Mesenchymal stem cell (in vitro differentiated cells and primary cell): ENCODE measurements around the gene POLA1.

Experiments used
- DNase-seq: peaks from one replicate; pipeline ENCODE4 v3.0.0-alpha.2; 2013
- H2AFZ ChIP-seq: one replicate; pipeline ENCODE4 v1.6.1; 2013; ENCODE audit warnings: low read depth, mild to moderate bottlenecking, control low read depth, inconsistent platforms, low read length, moderate library complexity
- H2AK5ac ChIP-seq: 2 replicates; pipeline ENCODE4 v1.6.1; 2013; ENCODE audit warnings: low read length, moderate library complexity, mild to moderate bottlenecking, inconsistent platforms; ENCODE audit not compliant: severe bottlenecking
- H2BK120ac ChIP-seq: one replicate; pipeline ENCODE4 v1.6.1; 2013; ENCODE audit warnings: low read depth, mild to moderate bottlenecking, inconsistent platforms, low read length, moderate library complexity
- H2BK12ac ChIP-seq, 2 experiments: one replicate each; pipeline ENCODE4 v1.6.1; 2013; ENCODE audit warnings: inconsistent platforms in 2 of 2, low read length in 2 of 2, mild to moderate bottlenecking in 2 of 2, moderate library complexity in 2 of 2, control low read depth in 1 of 2
- H2BK15ac ChIP-seq: one replicate; pipeline ENCODE4 v1.6.1; 2013; ENCODE audit warnings: mild to moderate bottlenecking, low read depth, inconsistent platforms; ENCODE audit not compliant: poor library complexity, severe bottlenecking
- H2BK5ac ChIP-seq: 2 replicates; pipeline ENCODE4 v1.6.1; 2013; ENCODE audit warnings: low read depth, mild to moderate bottlenecking, low read length, control low read depth, inconsistent platforms; ENCODE audit not compliant: poor library complexity, severe bottlenecking
- H3K14ac ChIP-seq, 2 experiments: one replicate each; pipeline ENCODE4 v1.6.1; 2013; ENCODE audit warnings: inconsistent platforms in 2 of 2, low read length in 2 of 2, control low read depth in 1 of 2, mild to moderate bottlenecking in 1 of 2, moderate library complexity in 1 of 2
- H3K18ac ChIP-seq, 2 experiments: one replicate each; pipeline ENCODE4 v1.6.1; 2013; ENCODE audit warnings: inconsistent platforms in 2 of 2, low read length in 2 of 2, control low read depth in 1 of 2, low read depth in 1 of 2, mild to moderate bottlenecking in 1 of 2
- H3K23ac ChIP-seq, 2 experiments: one replicate each; pipeline ENCODE4 v1.6.1; 2013; ENCODE audit warnings: inconsistent platforms in 2 of 2, low read length in 2 of 2, mild to moderate bottlenecking in 2 of 2, moderate library complexity in 2 of 2, control low read depth in 1 of 2
- H3K27ac ChIP-seq: 2 replicates; pipeline ENCODE4 v1.5.1; 2013; ENCODE audit warnings: mild to moderate bottlenecking, moderate library complexity, low read length, control low read depth, inconsistent platforms; ENCODE audit not compliant: poor library complexity, severe bottlenecking
- H3K27me3 ChIP-seq, 2 experiments: 2 replicates each; pipeline versions ENCODE4 v1.6.1 to v1.7.0; 2013; ENCODE audit warnings: low read length in 2 of 2, mild to moderate bottlenecking in 2 of 2, moderate library complexity in 2 of 2, control low read depth in 1 of 2, inconsistent platforms in 1 of 2; ENCODE audit not compliant: control insufficient read depth in 1 of 2, insufficient read depth in 1 of 2
- H3K36me3 ChIP-seq, 2 experiments: 2 replicates each; pipeline versions ENCODE4 v1.6.1 to v1.7.0; 2013; ENCODE audit warnings: low read length in 2 of 2, control low read depth in 1 of 2, inconsistent platforms in 1 of 2, low read depth in 1 of 2, mild to moderate bottlenecking in 1 of 2; ENCODE audit not compliant: insufficient read depth in 2 of 2, control insufficient read depth in 1 of 2
- H3K4ac ChIP-seq, 2 experiments: one replicate each; pipeline ENCODE4 v1.6.1; 2013; ENCODE audit warnings: inconsistent platforms in 2 of 2, low read length in 2 of 2, mild to moderate bottlenecking in 2 of 2, moderate library complexity in 2 of 2, control low read depth in 1 of 2, low read depth in 1 of 2
- H3K4me1 ChIP-seq: 2 replicates; pipeline ENCODE4 v1.6.1; 2013; ENCODE audit warnings: low read depth, low read length, control low read depth; ENCODE audit not compliant: control insufficient read depth, insufficient read depth
- H3K4me2 ChIP-seq: 2 replicates; pipeline ENCODE4 v1.6.1; 2013; ENCODE audit warnings: low read length, mild to moderate bottlenecking, inconsistent platforms; ENCODE audit not compliant: poor library complexity, severe bottlenecking
- H3K4me3 ChIP-seq, 2 experiments: 2 replicates each; pipeline versions ENCODE4 v1.5.1 to v1.7.0; 2013; ENCODE audit warnings: low read length in 2 of 2, mild to moderate bottlenecking in 2 of 2, control low read depth in 1 of 2, low read depth in 1 of 2; ENCODE audit not compliant: insufficient read depth in 1 of 2
- H3K79me1 ChIP-seq: replicated peaks from 2 replicates; pipeline ENCODE4 v1.6.1; 2013; ENCODE audit warnings: mild to moderate bottlenecking, control low read depth, low read length, inconsistent platforms; ENCODE audit not compliant: poor library complexity, severe bottlenecking
- H3K9ac ChIP-seq: 2 replicates; pipeline ENCODE4 v1.7.0; 2013; ENCODE audit warnings: mild to moderate bottlenecking, low read length, moderate library complexity
- H3K9me3 ChIP-seq: 2 replicates; pipeline ENCODE4 v1.7.0; 2013; ENCODE audit warnings: mild to moderate bottlenecking, low read length; ENCODE audit not compliant: control insufficient read depth
- H4K8ac ChIP-seq: one replicate; pipeline ENCODE4 v1.6.1; 2013; ENCODE audit warnings: inconsistent platforms, mild to moderate bottlenecking, low read length, moderate library complexity
- H4K91ac ChIP-seq: one replicate; pipeline ENCODE4 v1.6.1; 2013; ENCODE audit warnings: mild to moderate bottlenecking, low read length, inconsistent platforms
- WGBS: methylation state at CpG from one replicate; pipeline ENCODE4 v1.1.7; 2013; ENCODE audit warnings: mixed read lengths; 5-methylcytosine and 5-hydroxymethylcytosine counted together

Gene POLA1

GRCh38 chrX:24879679-24880078, 186.0 kb downstream of the POLA1 start:
- DNase-seq = no peak
- 100% methylated on average over 2 of the region's 2 CpGs for WGBS
- no peak overlapping the region for H2BK5ac ChIP-seq

DNA sequence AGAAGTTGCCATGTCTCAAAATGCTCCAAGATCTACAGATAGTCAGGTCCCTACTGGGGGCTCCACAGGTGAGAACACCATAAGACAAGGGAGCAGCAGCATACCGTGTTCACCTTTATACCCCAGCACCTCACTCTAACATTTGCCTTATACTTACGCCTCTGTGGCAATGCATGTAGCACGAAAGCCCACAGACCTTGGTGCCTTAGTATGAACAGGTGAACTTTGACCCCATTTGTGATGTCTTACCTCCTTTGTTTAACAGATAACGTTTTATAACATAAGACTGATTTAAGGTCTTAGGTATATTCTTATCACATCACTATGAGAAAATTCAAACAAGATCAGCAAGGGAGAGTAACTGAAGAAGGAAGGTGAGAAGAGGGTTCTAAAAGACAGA, 193.2 kb downstream of the POLA1 start:
- Histone ChIP-seq H3K23ac (no peak overlapping the region), H3K36me3 (no peaks in the 10 kb centered on the region), H4K8ac (no peak overlapping the region), H3K27ac (no peak overlapping the region), H2BK12ac (no peak overlapping the region), H2BK120ac (no peak overlapping the region), H3K14ac (no peak overlapping the region), H3K27me3 (no peaks in the 10 kb centered on the region), H3K4ac (no peak overlapping the region), H2BK5ac (no peak overlapping the region), H3K79me1 (no peaks in the 10 kb centered on the region), H3K4me1 (no peaks in the 10 kb centered on the region), H3K9me3 (no peaks in the 10 kb centered on the region), H3K9ac (no peak overlapping the region), H2AK5ac (no peak overlapping the region), H3K4me2 (no peak overlapping the region), H2BK15ac (no peak overlapping the region), H3K4me3 (no peak overlapping the region), H3K18ac (no peak overlapping the region), H4K91ac (no peak overlapping the region), H2AFZ (no peak overlapping the region)
- no peak for DNase-seq
- WGBS = 92% methylated on average over 3 of the region's 4 CpGs

More at GRCh38 chrX:24879679-24880078, 186.0 kb downstream of the POLA1 start:
- Histone ChIP-seq H3K27ac (no peak overlapping the region), H2AFZ (no peak overlapping the region), H3K9ac (no peak overlapping the region), H3K23ac (no peak overlapping the region), H3K4ac (no peak overlapping the region), H4K8ac (no peak overlapping the region), H3K27me3 (no peaks in the 10 kb centered on the region), H2BK120ac (no peak overlapping the region), H2BK12ac (no peak overlapping the region), H3K4me1 (no peaks in the 10 kb centered on the region), H3K14ac (no peak overlapping the region), H3K79me1 (no peaks in the 10 kb centered on the region), H3K18ac (no peak overlapping the region), H3K9me3 (no peaks in the 10 kb centered on the region), H2BK15ac (no peak overlapping the region), H3K36me3 (no peaks in the 10 kb centered on the region), H3K4me3 (no peak overlapping the region), H2AK5ac (no peak overlapping the region), H3K4me2 (no peak overlapping the region), H4K91ac (no peak overlapping the region)

DNA sequence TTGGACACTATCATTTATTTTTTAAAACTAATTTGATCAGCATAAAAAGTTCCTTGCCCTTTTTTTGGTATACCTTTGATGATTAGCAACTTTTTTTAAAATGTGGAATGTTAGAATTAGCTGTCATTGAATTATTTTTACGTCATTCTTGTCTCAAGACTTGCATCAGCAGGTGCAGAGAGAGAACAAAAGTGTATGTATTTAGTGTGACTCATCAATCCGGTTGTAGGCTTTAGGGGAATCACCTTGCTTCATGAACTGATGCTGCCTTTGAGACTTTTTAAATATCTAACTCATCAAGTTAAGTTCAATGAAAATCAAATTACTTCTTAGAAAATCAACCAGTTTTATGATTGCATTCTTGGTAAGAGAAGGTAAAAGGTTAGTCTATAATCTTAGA, 197.0 kb downstream of the POLA1 start:
- no peak overlapping the region for H2BK12ac ChIP-seq
- H3K36me3 ChIP-seq = no peaks in the 10 kb centered on the region
- 100% methylated on average over 1 of the region's 2 CpGs for WGBS
- no peak overlapping the region for H3K27ac ChIP-seq
- H2BK5ac ChIP-seq = no peak overlapping the region
- no peak overlapping the region for H3K4ac ChIP-seq
- no peaks in the 10 kb centered on the region for H3K27me3 ChIP-seq
- H3K4me2 ChIP-seq = no peak overlapping the region
- H2AFZ ChIP-seq = no peak overlapping the region
- no peak overlapping the region for H4K91ac ChIP-seq
- no peak overlapping the region for H3K9ac ChIP-seq
- H2BK15ac ChIP-seq = no peak overlapping the region
- no peak overlapping the region for H2AK5ac ChIP-seq
- H3K79me1 ChIP-seq = no peaks in the 10 kb centered on the region
- DNase-seq = no peak
- no peaks in the 10 kb centered on the region for H3K9me3 ChIP-seq
- H3K4me3 ChIP-seq = no peak overlapping the region
- no peak overlapping the region for H4K8ac ChIP-seq
- H3K23ac ChIP-seq = no peak overlapping the region
- no peak overlapping the region for H2BK120ac ChIP-seq
- H3K4me1 ChIP-seq = no peaks in the 10 kb centered on the region
- H3K14ac ChIP-seq = no peak overlapping the region
- no peak overlapping the region for H3K18ac ChIP-seq

GRCh38 chrX:24899391-24899790, 205.7 kb downstream of the POLA1 start:
- 77% methylated on average over 3 of the region's 6 CpGs for WGBS
- H3K18ac ChIP-seq = no peak overlapping the region
- H3K9ac ChIP-seq = no peak overlapping the region
- no peak overlapping the region for H3K23ac ChIP-seq
- no peak overlapping the region for H2BK12ac ChIP-seq
- no peak overlapping the region for H3K14ac ChIP-seq
- no peaks in the 10 kb centered on the region for H3K4me1 ChIP-seq
- H2AK5ac ChIP-seq = no peak overlapping the region
- H3K79me1 ChIP-seq = no peaks in the 10 kb centered on the region
- no peak overlapping the region for H2BK15ac ChIP-seq
- no peaks in the 10 kb centered on the region for H3K9me3 ChIP-seq
- H3K4me2 ChIP-seq = no peak overlapping the region
- H2BK5ac ChIP-seq = no peak overlapping the region
- H3K36me3 ChIP-seq = no peaks in the 10 kb centered on the region
- no peak overlapping the region for H2BK120ac ChIP-seq
- H3K27ac ChIP-seq = no peak overlapping the region
- H3K4me3 ChIP-seq = no peak overlapping the region
- no peak overlapping the region for H4K91ac ChIP-seq
- no peak overlapping the region for H4K8ac ChIP-seq
- no peak overlapping the region for H3K4ac ChIP-seq
- H3K27me3 ChIP-seq = no peaks in the 10 kb centered on the region
- no peak for DNase-seq
- H2AFZ ChIP-seq = no peak overlapping the region
